A172 (cell line): ENCODE data around the gene MOGAT1. TPM values are rescaled to one million over a fixed set of nuclear protein-coding genes. Genes with fewer than 3 reads are reported as not detected.
A peak's percentile ranks its signal among the peaks of the same experiment; 100 is the strongest.
"Not testable (repeated sequence)": the region's sequence is repeated elsewhere in the genome, so short reads cannot be mapped to it uniquely, and the experiment has no call there.

Experiments
- DNase-seq: peaks from one replicate; pipeline ENCODE4 v3.0.0-alpha.2; 2015; ENCODE audit warnings: low spot score
- total RNA-seq: library from RNA; depleted of rRNA; stranded (reverse); fragments of >200 nt; shearing (Covaris generic); gene quantifications from 2 replicates; pipeline ENCODE4 v1.2.3, GENCODE V29; 2014

The MOGAT1 gene
- total RNA-seq, 1 experiment from 2014 or later, result not detected

- no peak for DNase-seq
Observed at GRCh38 chr2:222710736-222711135, 39.3 kb downstream of the MOGAT1 start.

DNA sequence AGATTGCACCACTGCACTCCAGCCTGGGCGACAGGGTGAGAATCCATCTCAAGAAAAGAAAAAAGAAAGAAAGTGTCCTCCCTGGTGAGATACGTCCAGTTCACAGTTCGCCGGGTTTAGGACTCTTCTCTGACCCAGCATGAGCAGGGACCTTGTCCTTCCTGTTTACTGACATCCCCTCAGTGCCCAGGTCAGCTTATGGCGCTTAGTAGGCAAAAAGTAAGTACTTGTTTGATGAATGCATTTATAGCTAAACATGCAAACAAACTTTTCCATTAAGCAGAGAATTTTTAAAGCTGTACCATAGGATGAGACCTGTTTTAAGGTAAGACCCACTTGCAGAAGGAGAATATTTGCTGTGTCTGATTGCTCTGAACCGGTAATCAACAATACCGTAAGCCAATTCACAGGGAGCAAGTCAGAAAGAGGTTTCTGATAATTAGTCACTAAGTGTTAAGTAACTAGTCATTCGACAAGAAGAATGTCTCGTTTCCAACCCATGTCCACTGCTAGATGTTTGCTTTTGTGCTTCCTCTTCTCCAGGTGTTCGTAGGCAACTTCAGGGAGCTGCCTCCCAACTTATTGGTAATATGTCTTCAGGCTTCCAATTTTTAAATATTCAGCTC is 40.0 kb downstream of the MOGAT1 start:
- no peak for DNase-seq

DNA sequence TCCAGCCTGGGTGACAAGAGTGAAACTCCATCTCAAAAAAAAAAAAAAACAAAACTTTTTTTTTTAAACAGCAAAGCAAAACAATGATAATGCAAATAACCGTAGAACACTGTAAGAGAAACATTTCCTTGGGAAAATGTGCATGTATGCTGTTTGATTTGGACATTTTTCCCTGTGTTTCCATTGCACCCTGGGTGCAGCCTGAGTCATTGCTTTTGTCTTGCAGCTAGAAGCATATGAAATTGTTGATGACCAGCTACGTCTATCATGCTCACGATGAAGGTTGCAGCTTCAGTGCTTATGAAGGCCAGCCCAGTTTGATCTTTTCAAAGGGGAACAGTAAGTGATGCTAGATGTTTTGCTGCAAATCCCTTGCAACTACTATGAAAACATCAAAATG is 41.5 kb downstream of the MOGAT1 start:
- DNase-seq, result no peak

GRCh38 chr2:222714361-222715241 is 43.1 kb downstream of the MOGAT1 start:
- DNase-seq, result no peak

DNA sequence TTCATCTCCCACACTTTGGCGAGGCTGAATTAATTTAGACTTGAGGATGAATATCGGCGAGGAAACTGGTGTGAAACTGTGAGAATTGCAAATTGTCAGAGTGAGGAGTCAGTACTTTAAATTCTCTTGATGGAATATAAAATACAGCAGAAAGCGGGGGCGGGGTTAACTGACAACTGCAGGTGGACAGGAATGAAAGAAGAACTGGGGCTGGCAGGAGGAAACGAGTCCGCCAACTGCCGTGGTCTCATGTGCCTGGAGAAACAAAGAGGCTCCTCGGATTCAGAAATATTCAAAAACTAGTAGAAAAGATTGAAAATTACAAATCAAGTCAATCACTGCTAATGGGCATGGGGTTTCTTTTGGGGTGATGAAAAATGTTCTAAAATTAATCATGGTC is 44.3 kb downstream of the MOGAT1 start:
- no peak for DNase-seq

DNA sequence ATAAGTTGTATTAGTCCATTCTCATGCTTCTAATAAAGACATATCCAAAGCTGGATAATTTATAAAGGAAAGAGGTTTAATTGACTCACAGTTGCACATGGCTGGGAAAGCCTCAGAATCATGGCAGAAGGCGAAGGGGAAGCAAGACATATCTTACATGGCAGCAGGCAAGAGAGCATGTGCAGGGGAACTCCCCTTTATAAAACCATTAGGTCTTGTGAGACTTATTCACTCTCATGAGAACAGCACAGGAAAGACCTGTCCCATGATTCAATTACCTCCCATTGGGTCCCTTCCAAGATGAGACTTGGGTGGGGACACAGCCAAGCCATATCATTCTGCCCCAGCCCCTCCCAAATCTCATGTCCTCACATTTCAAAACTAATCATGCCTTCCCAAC is 48.3 kb downstream of the MOGAT1 start:
- not testable (repeated sequence) for DNase-seq

DNA sequence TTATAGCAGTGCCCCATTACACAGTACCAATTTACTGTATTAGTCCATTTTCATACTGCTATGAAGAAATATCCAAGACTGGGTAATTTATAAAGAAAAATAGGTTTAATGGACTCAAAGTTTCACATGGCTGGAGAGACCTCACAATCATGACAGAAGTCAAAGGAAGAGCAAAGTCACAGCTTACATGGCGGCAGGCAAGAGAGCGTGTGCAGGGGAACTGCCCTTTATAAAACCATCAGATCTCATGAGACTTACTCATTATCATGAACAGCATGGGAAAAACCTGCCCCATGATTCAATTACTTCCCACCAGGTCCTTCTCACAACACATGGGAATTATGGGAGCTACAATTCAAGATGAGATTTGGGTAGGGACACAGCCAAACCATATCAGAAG is 50.1 kb downstream of the MOGAT1 start:
- not testable (repeated sequence) for DNase-seq

GRCh38 chr2:222722327-222722946 is 51.0 kb downstream of the MOGAT1 start:
- DNase-seq, result no peak

DNA sequence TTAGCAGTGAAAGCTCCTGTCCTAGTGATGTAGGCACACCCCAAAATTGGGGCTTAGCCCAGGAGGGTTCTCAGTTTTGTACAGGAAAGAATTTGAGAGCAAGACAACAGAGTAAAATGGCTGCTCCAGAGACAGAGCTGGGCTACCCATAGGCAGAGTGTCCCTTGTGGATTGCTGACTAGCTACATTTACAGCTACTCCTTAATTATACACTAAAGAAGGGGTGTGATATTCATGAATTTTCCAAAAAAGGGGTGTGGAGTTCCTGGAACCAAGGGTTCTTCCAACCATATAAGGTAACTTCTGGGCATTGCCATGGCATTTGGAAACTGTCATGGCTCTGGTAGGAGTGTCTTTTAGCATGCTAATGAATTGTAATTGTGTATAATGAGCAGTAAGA is 52.8 kb downstream of the MOGAT1 start:
- DNase-seq, result no peak

GRCh38 chr2:222728621-222729020 is 57.2 kb downstream of the MOGAT1 start:
- DNase-seq, result no peak

DNA sequence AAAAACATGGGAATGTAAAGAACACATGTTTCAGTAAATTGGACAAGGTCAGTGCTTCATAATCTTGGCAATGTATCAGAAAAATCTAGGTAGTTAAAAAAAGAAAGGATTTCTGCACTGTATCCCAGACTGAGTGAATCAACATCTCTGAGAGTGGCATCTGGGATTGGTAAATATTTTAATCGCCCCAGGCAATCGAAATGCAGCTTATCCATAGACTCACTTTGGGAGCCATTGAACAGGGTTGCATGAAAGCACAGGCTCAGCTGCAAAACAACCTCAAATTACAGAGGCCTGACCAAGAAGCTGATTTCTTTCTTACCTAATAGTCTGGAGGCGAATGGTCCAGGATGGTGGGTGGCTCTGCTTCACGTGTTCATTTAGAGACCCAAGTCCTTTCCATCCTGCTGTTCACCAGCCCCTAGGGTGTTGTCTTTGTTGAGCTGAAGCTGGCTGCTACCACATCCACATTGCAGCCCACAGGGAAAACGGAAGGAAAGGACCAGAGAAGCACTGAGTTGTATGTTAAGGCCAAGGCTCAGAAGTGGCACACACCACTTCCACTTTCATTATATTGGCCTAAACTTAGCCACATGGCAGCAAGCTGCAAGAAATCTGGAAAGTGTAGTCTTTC is 59.0 kb downstream of the MOGAT1 start:
- no peak for DNase-seq

DNA sequence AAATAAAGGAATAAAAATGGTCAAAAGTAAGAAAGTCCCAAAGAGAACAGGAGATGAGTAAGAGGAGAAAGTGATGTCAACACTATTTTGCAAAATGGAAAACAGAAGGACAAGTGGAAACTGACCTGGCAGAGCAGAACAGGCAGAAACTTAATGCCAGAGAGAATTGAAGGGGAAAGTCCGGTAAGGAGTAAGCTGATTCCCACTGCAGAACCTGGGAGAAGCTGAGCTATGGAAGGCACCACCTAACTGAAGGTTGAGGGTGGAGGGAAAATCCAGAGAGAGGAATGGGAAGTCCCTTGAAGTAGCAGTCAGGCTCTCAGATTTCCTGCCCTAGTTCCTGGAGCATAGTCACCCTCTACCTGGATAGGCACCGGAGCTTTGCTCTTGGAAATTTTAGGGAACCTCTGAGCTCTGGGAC is 59.8 kb downstream of the MOGAT1 start:
- no peak for DNase-seq

DNA sequence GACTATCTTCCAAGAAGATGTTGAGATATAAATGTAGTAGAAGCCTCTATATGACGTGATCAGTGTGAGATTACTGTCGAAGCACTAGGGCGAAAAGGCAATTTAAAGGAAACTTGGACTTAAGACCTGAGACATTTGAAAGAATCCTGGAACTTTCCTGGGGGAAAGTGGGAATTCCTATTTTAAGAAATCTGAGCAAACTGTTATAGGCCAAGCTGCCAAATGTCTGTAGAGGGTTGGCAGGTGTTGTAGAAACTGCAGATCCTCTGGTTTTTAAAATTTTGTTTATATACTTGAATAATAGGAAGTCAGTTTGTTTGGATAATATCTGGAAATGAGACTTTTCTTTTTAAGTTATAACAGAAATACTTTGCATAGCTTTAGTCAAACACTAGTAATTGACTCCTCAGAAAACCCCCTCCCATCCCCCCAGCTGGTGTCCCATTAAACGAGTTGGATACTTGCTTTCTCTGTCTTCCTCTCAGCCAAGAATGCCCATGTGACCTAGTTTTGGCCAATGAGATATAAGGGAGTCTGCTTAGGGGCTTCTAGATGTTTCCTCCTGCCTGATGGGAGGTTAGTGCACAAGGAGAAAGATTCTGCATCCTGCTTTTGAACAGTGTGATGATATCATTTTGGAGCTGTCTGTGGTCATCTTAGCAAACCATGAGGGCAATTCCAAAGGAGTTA is 61.2 kb downstream of the MOGAT1 start:
- no peak for DNase-seq

- no peak for DNase-seq
Observed at GRCh38 chr2:222733470-222733845, 62.0 kb downstream of the MOGAT1 start.

DNA sequence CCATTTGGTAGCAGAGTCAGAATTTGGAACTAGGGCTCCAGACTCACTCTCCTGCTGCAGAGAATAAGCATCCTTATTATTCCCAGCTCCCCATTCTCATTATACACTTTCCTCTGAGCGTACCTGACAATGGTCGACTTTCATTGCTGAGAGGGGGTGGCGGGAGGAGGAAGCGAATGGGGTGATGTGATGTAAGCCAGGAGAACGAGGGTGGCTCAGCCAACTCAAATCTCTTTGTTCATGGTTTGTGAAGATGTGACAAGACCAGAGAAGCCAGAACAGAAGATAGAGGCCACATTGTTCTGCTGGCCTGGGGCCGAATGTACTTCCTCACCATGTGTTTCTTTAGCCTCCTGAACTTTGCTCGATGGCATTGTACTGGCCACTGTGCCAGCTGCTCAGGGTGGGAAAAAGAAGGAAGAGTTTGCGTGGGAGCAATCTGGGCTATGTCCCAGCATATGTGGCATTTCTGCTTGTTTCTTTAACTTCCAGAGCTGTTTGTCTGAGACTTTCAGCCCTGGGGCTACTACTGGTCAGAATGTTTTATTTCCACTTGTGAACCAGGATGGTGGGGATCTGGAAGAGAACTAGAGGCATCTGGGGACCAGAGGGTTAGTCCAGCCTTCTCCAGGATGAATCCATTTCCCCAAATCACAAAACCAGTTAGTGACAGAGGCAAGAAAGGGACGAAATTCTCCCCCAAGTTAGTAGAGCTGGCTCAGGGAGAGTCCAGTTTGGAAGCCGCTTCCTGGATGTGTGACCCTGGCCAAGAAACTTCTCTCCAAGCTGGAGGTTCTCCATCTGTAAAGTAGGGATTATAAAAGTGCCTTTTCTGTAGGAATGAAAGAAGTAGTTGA is 62.6 kb downstream of the MOGAT1 start:
- no peak for DNase-seq

GRCh38 chr2:222734703-222735014 is 63.2 kb downstream of the MOGAT1 start:
- no peak for DNase-seq

DNA sequence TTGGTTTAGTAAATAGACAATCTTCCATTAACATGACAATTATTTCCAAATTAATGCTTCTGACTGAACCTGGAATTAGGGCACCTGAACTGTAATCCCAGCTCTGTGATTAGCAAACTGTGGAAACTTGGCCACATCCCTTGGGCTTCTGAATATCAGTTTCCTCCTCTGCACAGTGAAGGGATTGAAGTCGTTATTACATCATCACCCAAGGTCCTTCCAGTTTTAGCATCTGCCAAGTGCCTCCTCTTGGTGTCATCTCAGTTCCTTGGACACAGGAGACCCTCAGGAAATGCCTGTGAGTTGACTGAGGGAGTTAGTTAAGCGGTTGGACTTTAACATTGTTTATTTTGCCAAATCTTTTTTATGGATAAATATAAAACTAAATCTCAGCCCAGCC is 64.8 kb downstream of the MOGAT1 start:
- DNase-seq, result no peak

DNA sequence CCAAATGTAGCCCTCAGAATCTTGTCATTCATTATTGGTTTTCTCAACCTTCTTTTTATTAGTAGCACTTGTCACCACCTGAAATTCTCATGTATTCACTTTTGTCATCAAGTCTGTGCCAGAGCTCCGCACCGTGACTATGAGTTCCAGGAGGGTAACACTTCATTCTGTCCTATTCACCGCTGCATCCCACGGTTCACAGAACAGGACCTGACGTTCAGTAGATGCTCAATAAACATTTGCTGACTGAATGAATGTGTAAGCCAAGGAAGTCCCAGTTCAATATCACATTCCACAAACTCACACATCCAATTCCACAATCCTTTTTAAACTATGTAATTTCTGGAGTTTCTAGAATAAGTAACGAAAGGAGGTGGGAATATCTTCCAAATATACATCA is 65.5 kb downstream of the MOGAT1 start:
- no peak for DNase-seq

DNA sequence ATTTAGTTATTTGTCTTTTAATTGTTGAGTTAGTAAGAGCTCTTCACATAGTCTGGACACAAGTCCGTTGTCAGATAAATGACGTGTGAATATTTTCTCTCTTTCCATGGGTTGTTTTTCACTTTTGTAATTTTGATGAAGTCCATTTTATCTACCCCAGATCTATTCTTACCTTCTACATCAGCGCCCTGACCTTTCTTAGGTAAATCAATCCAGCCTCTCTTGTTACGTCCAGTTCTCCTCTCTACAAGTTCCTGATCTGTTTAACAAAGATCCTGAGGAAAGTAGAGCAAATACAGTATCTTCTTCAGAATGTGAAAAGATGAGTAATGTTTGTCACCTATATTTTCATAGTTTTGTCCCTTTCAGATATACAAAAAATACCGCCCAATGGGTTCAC is 66.9 kb downstream of the MOGAT1 start:
- DNase-seq, result no peak

DNA sequence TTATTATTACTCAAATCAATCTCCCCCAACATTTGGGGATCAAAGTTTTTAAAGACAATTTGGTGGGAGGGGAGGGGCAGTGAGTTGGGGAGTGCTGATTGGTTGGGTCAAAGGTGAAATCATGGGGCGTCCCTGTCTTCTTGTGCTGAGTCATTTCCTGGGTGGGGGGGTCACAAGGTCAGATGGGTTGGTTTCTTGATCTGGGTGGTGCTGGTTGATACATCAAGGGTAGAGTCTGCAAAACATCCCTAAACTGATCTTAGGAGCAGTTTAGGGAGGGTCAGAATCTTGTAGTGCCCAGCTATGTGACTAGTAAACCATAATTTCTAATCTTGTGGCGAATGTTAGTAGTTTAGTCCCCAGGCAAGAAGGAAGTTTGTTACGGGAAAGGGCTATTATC is 67.4 kb downstream of the MOGAT1 start:
- DNase-seq, result peak; percentile 65

- no peak for DNase-seq
Observed at GRCh38 chr2:222739939-222740338, 68.5 kb downstream of the MOGAT1 start.
